ENCODE results near the gene LACTBL1. TPM values are rescaled to one million over a fixed set of nuclear protein-coding genes. Genes with fewer than 3 reads are reported as not detected.
A peak's percentile ranks its signal among the peaks of the same experiment; 100 is the strongest.
"Not testable (repeated sequence)": the region's sequence is repeated elsewhere in the genome, so short reads cannot be mapped to it uniquely, and the experiment has no call there.

The LACTBL1 gene
- total RNA-seq, 1 experiment from 2014 or later: not detected

- no peaks in the 10 kb centered on the region for H3K27me3 ChIP-seq (ENCODE audit: control insufficient read depth, insufficient read depth, low read length)
Observed at GRCh38 chr1:22966309-22966708, 6.4 kb downstream of the LACTBL1 start.

GRCh38 chr1:22963044-22963677, 9.5 kb downstream of the LACTBL1 start:
- no peak for DNase-seq
- Histone ChIP-seq H3K27me3 (ENCODE audit: control insufficient read depth, insufficient read depth, low read length) (no peaks in the 10 kb centered on the region), H3K36me3 (replicated peaks; ENCODE audit: control insufficient read depth, insufficient read depth, low read length) (no peaks in the 10 kb centered on the region), H3K4me3 (ENCODE audit: insufficient read depth, low read depth, low read length) (no peak overlapping the region)

More at GRCh38 chr1:22966309-22966708, 6.4 kb downstream of the LACTBL1 start:
- DNase-seq: no peak
- H3K36me3 ChIP-seq (replicated peaks; ENCODE audit: control insufficient read depth, insufficient read depth, low read length): no peaks in the 10 kb centered on the region
- H3K4me3 ChIP-seq (ENCODE audit: insufficient read depth, low read depth, low read length): no peak overlapping the region

- Histone ChIP-seq H3K27me3 (ENCODE audit: control insufficient read depth, insufficient read depth, low read length) (no peaks in the 10 kb centered on the region), H3K4me3 (ENCODE audit: insufficient read depth, low read depth, low read length) (no peak overlapping the region)
- DNase-seq: no peak
Observed at GRCh38 chr1:22962558-22962957, 10.1 kb downstream of the LACTBL1 start.

GRCh38 chr1:22959545-22960360, 12.9 kb downstream of the LACTBL1 start:
- DNase-seq: no peak
- Histone ChIP-seq H3K27me3 (ENCODE audit: control insufficient read depth, insufficient read depth, low read length) (no peaks in the 10 kb centered on the region), H3K4me3 (ENCODE audit: insufficient read depth, low read depth, low read length) (no peak overlapping the region), H3K36me3 (replicated peaks; ENCODE audit: control insufficient read depth, insufficient read depth, low read length) (no peaks in the 10 kb centered on the region)

More at GRCh38 chr1:22962558-22962957, 10.1 kb downstream of the LACTBL1 start:
- H3K36me3 ChIP-seq (replicated peaks; ENCODE audit: control insufficient read depth, insufficient read depth, low read length): no peaks in the 10 kb centered on the region

GRCh38 chr1:22958556-22958955, 14.1 kb downstream of the LACTBL1 start:
- H3K27me3 ChIP-seq (ENCODE audit: control insufficient read depth, insufficient read depth, low read length): no peaks in the 10 kb centered on the region
- H3K4me3 ChIP-seq (ENCODE audit: insufficient read depth, low read depth, low read length): no peak overlapping the region
- no peak for DNase-seq
- H3K36me3 ChIP-seq (replicated peaks; ENCODE audit: control insufficient read depth, insufficient read depth, low read length): no peaks in the 10 kb centered on the region

- DNase-seq: no peak
- no peak overlapping the region for H3K4me3 ChIP-seq (ENCODE audit: insufficient read depth, low read depth, low read length)
- H3K36me3 ChIP-seq (replicated peaks; ENCODE audit: control insufficient read depth, insufficient read depth, low read length): no peaks in the 10 kb centered on the region
- no peaks in the 10 kb centered on the region for H3K27me3 ChIP-seq (ENCODE audit: control insufficient read depth, insufficient read depth, low read length)
Observed at GRCh38 chr1:22957066-22957465, 15.6 kb downstream of the LACTBL1 start.

GRCh38 chr1:22955146-22955545, 17.5 kb downstream of the LACTBL1 start:
- no peaks in the 10 kb centered on the region for H3K36me3 ChIP-seq (replicated peaks; ENCODE audit: control insufficient read depth, insufficient read depth, low read length)
- no peaks in the 10 kb centered on the region for H3K27me3 ChIP-seq (ENCODE audit: control insufficient read depth, insufficient read depth, low read length)
- DNase-seq: no peak

GRCh38 chr1:22953740-22954141, 18.9 kb downstream of the LACTBL1 start:
- Histone ChIP-seq H3K4me3 (ENCODE audit: insufficient read depth, low read depth, low read length) (no peak overlapping the region), H3K36me3 (replicated peaks; ENCODE audit: control insufficient read depth, insufficient read depth, low read length) (no peaks in the 10 kb centered on the region), H3K27me3 (ENCODE audit: control insufficient read depth, insufficient read depth, low read length) (no peaks in the 10 kb centered on the region)
- DNase-seq: peak; percentile 61

More at GRCh38 chr1:22955146-22955545, 17.5 kb downstream of the LACTBL1 start:
- H3K4me3 ChIP-seq (ENCODE audit: insufficient read depth, low read depth, low read length): no peak overlapping the region

- no peak overlapping the region for H3K4me3 ChIP-seq (ENCODE audit: insufficient read depth, low read depth, low read length)
- no peaks in the 10 kb centered on the region for H3K36me3 ChIP-seq (replicated peaks; ENCODE audit: control insufficient read depth, insufficient read depth, low read length)
- DNase-seq: peak; percentile 61
- no peaks in the 10 kb centered on the region for H3K27me3 ChIP-seq (ENCODE audit: control insufficient read depth, insufficient read depth, low read length)
Observed at GRCh38 chr1:22953057-22953739, 19.5 kb downstream of the LACTBL1 start.

- DNase-seq: no peak
- Histone ChIP-seq H3K36me3 (replicated peaks; ENCODE audit: control insufficient read depth, insufficient read depth, low read length) (no peaks in the 10 kb centered on the region), H3K27me3 (ENCODE audit: control insufficient read depth, insufficient read depth, low read length) (no peaks in the 10 kb centered on the region), H3K4me3 (ENCODE audit: insufficient read depth, low read depth, low read length) (no peak overlapping the region)
Observed at GRCh38 chr1:22952694-22953056, 20.0 kb downstream of the LACTBL1 start.

- no peak for DNase-seq
- Histone ChIP-seq H3K4me3 (ENCODE audit: insufficient read depth, low read depth, low read length) (no peak overlapping the region), H3K36me3 (replicated peaks; ENCODE audit: control insufficient read depth, insufficient read depth, low read length) (no peaks in the 10 kb centered on the region), H3K27me3 (ENCODE audit: control insufficient read depth, insufficient read depth, low read length) (no peaks in the 10 kb centered on the region)
Observed at GRCh38 chr1:22951796-22952195, 20.9 kb downstream of the LACTBL1 start.

GRCh38 chr1:22949822-22950331, 22.8 kb downstream of the LACTBL1 start:
- H3K36me3 ChIP-seq (replicated peaks; ENCODE audit: control insufficient read depth, insufficient read depth, low read length): no peaks in the 10 kb centered on the region
- H3K27me3 ChIP-seq (ENCODE audit: control insufficient read depth, insufficient read depth, low read length): no peaks in the 10 kb centered on the region
- H3K4me3 ChIP-seq (ENCODE audit: insufficient read depth, low read depth, low read length): no peak overlapping the region
- no peak for DNase-seq

- H3K27me3 ChIP-seq (ENCODE audit: control insufficient read depth, insufficient read depth, low read length); H3K36me3 ChIP-seq (replicated peaks; ENCODE audit: control insufficient read depth, insufficient read depth, low read length); DNase-seq; H3K4me3 ChIP-seq (ENCODE audit: insufficient read depth, low read depth, low read length): not testable (repeated sequence)
Observed at GRCh38 chr1:22945171-22945570, 27.5 kb downstream of the LACTBL1 start.

GRCh38 chr1:22944346-22945055, 28.2 kb downstream of the LACTBL1 start:
- Histone ChIP-seq H3K4me3 (ENCODE audit: insufficient read depth, low read depth, low read length) (no peak overlapping the region), H3K27me3 (ENCODE audit: control insufficient read depth, insufficient read depth, low read length) (no peaks in the 10 kb centered on the region), H3K36me3 (replicated peaks; ENCODE audit: control insufficient read depth, insufficient read depth, low read length) (no peaks in the 10 kb centered on the region)
- DNase-seq: no peak
